CD14-positive monocyte (primary cell): ENCODE measurements around the gene PLA2G6. TPM values are rescaled to one million over a fixed set of nuclear protein-coding genes. Genes with fewer than 3 reads are reported as not detected.
"Not testable (repeated sequence)": the region's sequence is repeated elsewhere in the genome, so short reads cannot be mapped to it uniquely, and the experiment has no call there.

Experiments used
- DNase-seq, 3 donors: peaks; one replicate each; pipeline ENCODE4 v3.0.0-alpha.2; 2011 to 2022
- H2AFZ ChIP-seq: 2 replicates; pipeline ENCODE4 v1.6.0; 2012; ENCODE audit warnings: mild to moderate bottlenecking, low read depth, low read length, inconsistent platforms; ENCODE audit not compliant: insufficient read depth, poor library complexity, severe bottlenecking
- H3K27ac ChIP-seq, 2 donors: 1 replicate in 1 of 2; 2 replicates in 1 of 2; pipeline ENCODE4 v1.5.1; 2012 to 2013; ENCODE audit warnings: low read length in 2 of 2, control low read depth in 1 of 2, inconsistent platforms in 1 of 2, low read depth in 1 of 2, mild to moderate bottlenecking in 1 of 2
- H3K27me3 ChIP-seq, 2 donors: one replicate each; pipeline versions ENCODE4 v1.6.0 to v1.6.1; 2011 to 2013; ENCODE audit warnings: low read length in 2 of 2; ENCODE audit not compliant: control insufficient read depth in 2 of 2, insufficient read depth in 2 of 2
- H3K36me3 ChIP-seq, 2 donors: replicated peaks in 1 of 2; 1 replicate in 1 of 2; 2 replicates in 1 of 2; pipeline versions ENCODE4 v1.5.1 to v1.6.1; 2012 to 2013; ENCODE audit warnings: low read length in 2 of 2, control low read depth in 1 of 2, inconsistent platforms in 1 of 2, mild to moderate bottlenecking in 1 of 2; ENCODE audit not compliant: insufficient read depth in 2 of 2, control insufficient read depth in 1 of 2
- H3K4me1 ChIP-seq, 2 donors: 1 replicate in 1 of 2; 2 replicates in 1 of 2; pipeline versions ENCODE4 v1.5.1 to v1.6.1; 2012 to 2013; ENCODE audit warnings: low read length in 2 of 2, control low read depth in 1 of 2, inconsistent platforms in 1 of 2, mild to moderate bottlenecking in 1 of 2, moderate library complexity in 1 of 2; ENCODE audit not compliant: insufficient read depth in 2 of 2, control insufficient read depth in 1 of 2
- H3K4me2 ChIP-seq: replicated peaks from 2 replicates; pipeline ENCODE3; 2012; ENCODE audit warnings: low read length, moderate library complexity, mild to moderate bottlenecking; ENCODE audit not compliant: poor library complexity, severe bottlenecking; ENCODE audit errors: extremely low read depth
- H3K4me3 ChIP-seq, 3 experiments: fragments of 200-600 bp in 1 of 3; sonication (generic) in 1 of 3; replicated peaks in 1 of 3; 1 replicate in 2 of 3; 2 replicates in 1 of 3; pipeline ENCODE4 v1.5.1; 2011 to 2013; ENCODE audit warnings: low read length in 3 of 3, mild to moderate bottlenecking in 3 of 3, control low read depth in 2 of 3, low read depth in 2 of 3, inconsistent platforms in 1 of 3, moderate library complexity in 1 of 3
- H3K79me2 ChIP-seq: 2 replicates; pipeline ENCODE4 v1.6.0; 2012; ENCODE audit warnings: mild to moderate bottlenecking, control low read depth, inconsistent platforms, low read length, moderate library complexity; ENCODE audit not compliant: insufficient read depth
- H3K9ac ChIP-seq: 2 replicates; pipeline ENCODE4 v1.6.0; 2017; ENCODE audit warnings: low read length, mild to moderate bottlenecking; ENCODE audit not compliant: insufficient read depth, poor library complexity, severe bottlenecking
- H3K9me3 ChIP-seq, 2 donors: replicated peaks in 1 of 2; 1 replicate in 1 of 2; 2 replicates in 1 of 2; pipeline versions ENCODE4 v1.5.1 to v1.6.1; 2012 to 2013; ENCODE audit warnings: low read length in 2 of 2, control low read depth in 1 of 2; ENCODE audit not compliant: control insufficient read depth in 1 of 2, insufficient read depth in 1 of 2
- H4K20me1 ChIP-seq: 2 replicates; pipeline ENCODE4 v1.6.0; 2012; ENCODE audit warnings: mild to moderate bottlenecking, low read length, control low read depth, moderate library complexity; ENCODE audit not compliant: insufficient read depth
- H3K27ac Mint-ChIP-seq, 7 donors: one replicate each; pipeline ENCODE4 v1.8.0; 2020; ENCODE audit warnings: mild to moderate bottlenecking in 7 of 7, mixed read lengths in 7 of 7, moderate library complexity in 6 of 7, inconsistent platforms in 2 of 7
- H3K27me3 Mint-ChIP-seq, 3 donors: one replicate each; pipeline ENCODE4 v1.8.0; 2021 to 2022; ENCODE audit warnings: low read depth in 3 of 3, mild to moderate bottlenecking in 3 of 3, mixed read lengths in 3 of 3, moderate library complexity in 3 of 3, inconsistent platforms in 1 of 3
- H3K36me3 Mint-ChIP-seq, 2 donors: one replicate each; pipeline ENCODE4 v1.8.0; 2020; ENCODE audit warnings: mixed read lengths in 2 of 2, inconsistent platforms in 1 of 2, mild to moderate bottlenecking in 1 of 2
- H3K4me1 Mint-ChIP-seq: one replicate; pipeline ENCODE4 v1.8.0; 2020; ENCODE audit warnings: mild to moderate bottlenecking, mixed read lengths
- H3K4me3 Mint-ChIP-seq, 2 donors: one replicate each; pipeline ENCODE4 v1.8.0; 2020; ENCODE audit warnings: mild to moderate bottlenecking in 2 of 2, mixed read lengths in 2 of 2, moderate library complexity in 1 of 2
- H3K9me3 Mint-ChIP-seq, 7 donors: one replicate each; pipeline ENCODE4 v1.8.0; 2020 to 2022; ENCODE audit warnings: mixed read lengths in 7 of 7, mild to moderate bottlenecking in 6 of 7, moderate library complexity in 6 of 7, inconsistent platforms in 2 of 7
- WGBS: methylation state at CpG from one replicate; pipeline ENCODE4 v1.1.5; 2013; ENCODE audit warnings: missing lambda C conversion rate; ENCODE audit not compliant: insufficient coverage; 5-methylcytosine and 5-hydroxymethylcytosine counted together
- intact Hi-C, 2 donors: fragments of 100-400 bp; cut with micrococcal nuclease; formaldehyde crosslinking; loops; one replicate each; pipeline versions ENCODE4 v1.15.0 to v1.15.1; 2023
- polyA plus RNA-seq, 3 donors: library from polyadenylated mRNA; depleted of rRNA in 1 of 3; unstranded in 2 of 3; stranded (reverse) in 1 of 3; fragments of 300-500 nt in 2 of 3; fragments of >200 nt in 1 of 3; fragmentation: Illumina TruSeq in 2 of 3; gene quantifications; 1 replicate in 2 of 3; 2 replicates in 1 of 3; pipeline ENCODE4 v1.2.3, GENCODE V29; 2012 to 2021
- TF ChIP-seq, protein P1 (sequence below): fragments of 200-600 bp; IDR thresholded peaks from one replicate; pipeline ENCODE4 v1.8.0; 2022; ENCODE audit warnings: antibody characterized with exemption, mild to moderate bottlenecking

PLA2G6 gene
- polyA plus RNA-seq, 3 donors, result 0.43 to 8.3 (median 0.62) TPM

DNA sequence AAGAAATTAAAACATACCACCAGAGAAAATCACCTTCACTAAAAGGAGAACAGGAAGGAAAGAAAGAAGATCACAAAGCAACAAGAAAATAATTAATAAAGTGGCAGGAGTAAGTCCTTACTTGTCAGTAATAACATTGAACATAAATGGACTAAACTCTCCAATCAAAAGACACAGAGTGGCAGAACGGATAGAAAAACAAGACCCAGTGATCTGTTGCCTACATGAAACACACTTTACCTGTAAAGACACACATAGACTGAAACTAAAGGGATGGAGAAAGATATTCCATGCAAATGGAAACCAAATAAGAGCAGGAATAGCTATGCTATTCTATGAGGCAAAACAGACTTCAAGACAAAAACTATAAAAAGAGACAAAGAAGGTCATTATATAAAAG is 25.9 kb downstream of the PLA2G6 start:
- no peaks in the 10 kb centered on the region for H4K20me1 ChIP-seq
- H3K27ac Mint-ChIP-seq, result no peak overlapping the region
- H3K4me1 ChIP-seq, result no peaks in the 10 kb centered on the region
- H3K9me3 ChIP-seq, result no peaks in the 10 kb centered on the region
- peaks cover 1 to 3% (median 1%) of the 10 kb centered on the region in 3 donors for H3K27me3 Mint-ChIP-seq
- intact Hi-C loops, result no loop called here
- no peak overlapping the region for H3K4me3 Mint-ChIP-seq
- no peak for DNase-seq
- no peaks in the 10 kb centered on the region for H3K27me3 ChIP-seq
- no peaks in the 10 kb centered on the region for H3K79me2 ChIP-seq
- no peak overlapping the region for H3K4me3 ChIP-seq
- no peaks in the 10 kb centered on the region for H3K4me1 Mint-ChIP-seq
- TF ChIP-seq, protein P1, sequence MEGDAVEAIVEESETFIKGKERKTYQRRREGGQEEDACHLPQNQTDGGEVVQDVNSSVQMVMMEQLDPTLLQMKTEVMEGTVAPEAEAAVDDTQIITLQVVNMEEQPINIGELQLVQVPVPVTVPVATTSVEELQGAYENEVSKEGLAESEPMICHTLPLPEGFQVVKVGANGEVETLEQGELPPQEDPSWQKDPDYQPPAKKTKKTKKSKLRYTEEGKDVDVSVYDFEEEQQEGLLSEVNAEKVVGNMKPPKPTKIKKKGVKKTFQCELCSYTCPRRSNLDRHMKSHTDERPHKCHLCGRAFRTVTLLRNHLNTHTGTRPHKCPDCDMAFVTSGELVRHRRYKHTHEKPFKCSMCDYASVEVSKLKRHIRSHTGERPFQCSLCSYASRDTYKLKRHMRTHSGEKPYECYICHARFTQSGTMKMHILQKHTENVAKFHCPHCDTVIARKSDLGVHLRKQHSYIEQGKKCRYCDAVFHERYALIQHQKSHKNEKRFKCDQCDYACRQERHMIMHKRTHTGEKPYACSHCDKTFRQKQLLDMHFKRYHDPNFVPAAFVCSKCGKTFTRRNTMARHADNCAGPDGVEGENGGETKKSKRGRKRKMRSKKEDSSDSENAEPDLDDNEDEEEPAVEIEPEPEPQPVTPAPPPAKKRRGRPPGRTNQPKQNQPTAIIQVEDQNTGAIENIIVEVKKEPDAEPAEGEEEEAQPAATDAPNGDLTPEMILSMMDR, result no peak
- WGBS, result no CpG with 5 or more reads among the region's 1 CpG
- H3K4me2 ChIP-seq, result no peak overlapping the region
- no peak overlapping the region for H3K9ac ChIP-seq
- H3K36me3 Mint-ChIP-seq, result no peaks in the 10 kb centered on the region
- no peak overlapping the region for H2AFZ ChIP-seq
- H3K27ac ChIP-seq, result no peak overlapping the region
- peaks cover 0 to 2% (median 0%) of the 10 kb centered on the region in 7 donors for H3K9me3 Mint-ChIP-seq
- H3K36me3 ChIP-seq, result no peaks in the 10 kb centered on the region

- intact Hi-C loops, H3K4me2 ChIP-seq, H3K9ac ChIP-seq, H3K4me3 ChIP-seq, H3K4me3 Mint-ChIP-seq, DNase-seq, H3K36me3 ChIP-seq, H3K9me3 ChIP-seq, H3K27me3 Mint-ChIP-seq, H2AFZ ChIP-seq, H3K4me1 ChIP-seq, H3K79me2 ChIP-seq, H3K36me3 Mint-ChIP-seq, H3K27ac ChIP-seq, H3K27me3 ChIP-seq, H4K20me1 ChIP-seq, H3K9me3 Mint-ChIP-seq, H3K4me1 Mint-ChIP-seq: not testable (repeated sequence)
- 83% methylated on average over 1 of the region's 1 CpG for WGBS
- H3K27ac Mint-ChIP-seq, result peak overlapping the region in 1 of 7 donors; percentile 54
Observed at GRCh38 chr22:38154563-38154915, 27.1 kb downstream of the PLA2G6 start.
